Cardiac atrium fibroblast (primary cell): ENCODE results near the gene FANCC. TPM values are rescaled to one million over a fixed set of nuclear protein-coding genes. Genes with fewer than 3 reads are reported as not detected.

Experiments
- total RNA-seq: library from RNA; depleted of rRNA; stranded (reverse); fragments of >200 nt; gene quantifications from 2 replicates; pipeline ENCODE4 v1.2.3, GENCODE V29; 2015

FANCC gene, protein sequence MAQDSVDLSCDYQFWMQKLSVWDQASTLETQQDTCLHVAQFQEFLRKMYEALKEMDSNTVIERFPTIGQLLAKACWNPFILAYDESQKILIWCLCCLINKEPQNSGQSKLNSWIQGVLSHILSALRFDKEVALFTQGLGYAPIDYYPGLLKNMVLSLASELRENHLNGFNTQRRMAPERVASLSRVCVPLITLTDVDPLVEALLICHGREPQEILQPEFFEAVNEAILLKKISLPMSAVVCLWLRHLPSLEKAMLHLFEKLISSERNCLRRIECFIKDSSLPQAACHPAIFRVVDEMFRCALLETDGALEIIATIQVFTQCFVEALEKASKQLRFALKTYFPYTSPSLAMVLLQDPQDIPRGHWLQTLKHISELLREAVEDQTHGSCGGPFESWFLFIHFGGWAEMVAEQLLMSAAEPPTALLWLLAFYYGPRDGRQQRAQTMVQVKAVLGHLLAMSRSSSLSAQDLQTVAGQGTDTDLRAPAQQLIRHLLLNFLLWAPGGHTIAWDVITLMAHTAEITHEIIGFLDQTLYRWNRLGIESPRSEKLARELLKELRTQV
- total RNA-seq: 3.1 and 9.6 TPM in 2 replicates

DNA sequence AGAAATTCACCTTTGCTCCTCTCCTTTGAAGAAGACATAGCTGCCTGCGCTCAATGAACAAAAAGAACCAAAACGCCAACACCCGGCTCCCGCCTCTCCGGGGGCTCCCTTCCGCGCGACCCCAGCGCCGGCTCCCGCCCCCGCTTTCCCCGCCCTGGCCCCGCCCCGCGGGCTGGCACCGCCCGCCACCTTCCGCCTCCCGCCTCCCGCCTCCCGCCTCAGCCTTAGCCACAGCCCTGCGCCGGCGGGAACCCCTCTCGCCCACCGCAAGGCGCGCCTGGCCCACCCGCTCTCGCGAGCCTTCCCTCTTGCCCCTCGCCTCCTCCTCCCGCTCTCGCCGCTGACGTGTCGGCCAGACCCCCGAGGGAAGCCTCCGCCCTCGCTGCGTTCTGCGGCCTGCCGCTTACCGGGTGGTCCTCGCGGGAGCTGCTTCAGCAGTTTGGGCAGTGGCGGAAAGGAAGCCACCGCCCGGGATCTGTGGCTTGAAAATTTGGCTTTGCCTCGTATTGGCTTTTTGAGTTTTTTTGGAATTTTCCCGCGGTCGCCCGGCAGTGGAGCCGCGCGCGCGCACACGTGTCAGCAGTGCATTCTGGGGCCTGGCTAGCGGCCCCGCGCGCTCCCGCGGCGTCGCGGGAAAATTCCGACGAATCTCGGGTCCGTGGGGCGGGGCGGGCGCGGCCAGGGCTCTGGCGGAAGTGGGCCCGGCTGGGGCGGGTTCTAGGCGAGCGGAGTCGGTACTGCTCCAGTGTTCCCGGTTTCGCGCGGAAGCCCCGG, at the start of gene FANCC:
TSS of gene FANCC (minus strand) at position 591 of the 774 bp plus-strand sequence. CDS start 68,418 bp downstream, outside the sequence.

Other genes starting within 250 kb of the FANCC start
- gene PTCH1, start 199.3 kb upstream of the FANCC start, total RNA-seq: 8.3 and 9.0 TPM in 2 replicates